Right lobe of liver (tissue), 6 donors: ENCODE measurements around the gene PLPPR2. TPM values are rescaled to one million over a fixed set of nuclear protein-coding genes. Genes with fewer than 3 reads are reported as not detected.

Experiments used
- ATAC-seq, 4 donors: fragments of 200-7000 bp; cut with Tn5 transposase; one replicate each; pipeline ENCODE4 v1.9.1; 2020; ENCODE audit warnings: mild to moderate bottlenecking in 4 of 4, moderate library complexity in 4 of 4
- DNase-seq, 3 donors: peaks; one replicate each; pipeline ENCODE4 v3.0.0-alpha.2; 2020
- H3K27ac ChIP-seq, 3 donors: fragments of 200-600 bp; one replicate each; pipeline ENCODE4 v1.8.0; 2022
- H3K27me3 ChIP-seq, 2 donors: fragments of 200-600 bp; one replicate each; pipeline ENCODE4 v1.8.0; 2022
- H3K36me3 ChIP-seq, 4 donors: fragments of 200-600 bp; sonication (generic) in 1 of 4; one replicate each; pipeline versions ENCODE4 v1.5.1 to v1.8.0; 2017 to 2022; ENCODE audit warnings: control low read depth in 1 of 4
- H3K4me1 ChIP-seq, 4 donors: fragments of 200-600 bp; sonication (generic) in 1 of 4; one replicate each; pipeline versions ENCODE4 v1.5.1 to v1.8.0; 2017 to 2022; ENCODE audit warnings: control low read depth in 1 of 4
- H3K4me3 ChIP-seq, 3 donors: fragments of 200-600 bp; one replicate each; pipeline ENCODE4 v1.8.0; 2022
- H3K9me3 ChIP-seq, 4 donors: fragments of 200-600 bp; sonication (generic) in 1 of 4; one replicate each; pipeline versions ENCODE4 v1.5.1 to v1.8.0; 2017 to 2022; ENCODE audit warnings: control low read depth in 1 of 4
- POLR2A ChIP-seq: fragments of 450-650 bp; IDR thresholded peaks from one replicate; pipeline ENCODE4 v1.6.1; 2017; ENCODE audit warnings: antibody characterized with exemption, mild to moderate bottlenecking
- WGBS: methylation state at CpG from one replicate; pipeline ENCODE4 v1.1.6; 2018; ENCODE audit warnings: low coverage, low lambda C conversion rate; ENCODE audit not compliant: insufficient coverage; ENCODE audit errors: missing lambda C conversion rate; 5-methylcytosine and 5-hydroxymethylcytosine counted together
- intact Hi-C, 2 donors: fragments of 100-400 bp; cut with DNase I; formaldehyde crosslinking; loops; one replicate each; pipeline versions ENCODE4 v1.11.2 to v1.14.1; 2022
- total RNA-seq, 6 experiments: library from RNA; depleted of rRNA in 2 of 6; stranded (reverse); fragments of >200 nt in 2 of 6; fragmentation: NEBNext Ultra II Directional in 3 of 6; extraction: Animal tissue kit (Norgen Biotek cat#: 25700) in 3 of 6; gene quantifications; one replicate each; pipeline versions ENCODE4 v1.1.0 to v1.2.4, GENCODE V29; 2016 to 2023
- TF ChIP-seq, protein P1 (sequence below), 4 donors: fragments of 200-600 bp in 3 of 4; fragments of 450-650 bp in 1 of 4; IDR thresholded peaks; one replicate each; pipeline versions ENCODE4 v1.5.1 to v1.8.0; 2016 to 2022; ENCODE audit warnings: antibody characterized with exemption in 4 of 4, mild to moderate bottlenecking in 2 of 4
- donor health status: DM: no; HTN: yes; CAD: no.
- donor health status: DM: no; HTN: no; CAD: no.
- donor health status: DM: no; HTN: no; CAD: no.
- donor health status: DM: no; HTN: yes; CAD: no.
- donor health status: DM: no; HTN: yes; CAD: no.

Gene PLPPR2
- total RNA-seq, 6 experiments from 2014 or later, result 6.7 to 17.5 (median 10.2) TPM

DNA sequence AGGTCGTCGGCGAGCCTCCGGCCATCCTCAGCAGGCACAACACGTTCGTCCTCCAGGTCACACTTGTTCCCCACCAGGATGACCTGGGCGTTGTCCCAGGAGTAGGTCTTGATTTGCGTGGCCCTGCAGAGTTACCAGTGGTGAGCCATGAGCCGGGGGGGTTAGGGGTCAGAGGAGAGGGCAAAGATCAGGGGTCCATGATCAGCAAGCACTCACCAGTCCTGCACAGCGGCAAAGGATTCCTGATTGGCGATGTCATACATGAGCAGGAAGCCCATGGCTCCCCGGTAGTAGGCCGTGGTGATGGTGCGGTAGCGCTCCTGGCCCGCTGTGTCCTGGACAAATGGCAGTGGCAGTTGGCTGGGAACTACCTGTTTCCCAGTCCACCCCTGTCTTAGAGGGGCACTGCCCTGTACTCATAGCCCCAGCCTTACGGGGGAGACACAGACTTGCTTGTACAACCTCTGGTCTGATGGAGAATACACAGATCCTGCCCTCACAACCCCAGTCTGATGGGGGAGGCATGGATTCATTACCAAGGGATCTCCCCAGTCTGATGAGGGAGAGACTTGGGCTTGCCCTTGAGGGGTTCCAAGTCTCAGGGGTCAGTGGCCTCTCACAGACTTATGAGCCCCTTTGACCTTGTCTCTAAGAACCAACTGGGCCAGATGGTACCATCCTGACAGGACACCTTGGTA, 19.6 kb upstream of the PLPPR2 start:
- Histone ChIP-seq H3K9me3 (no peaks in the 10 kb centered on the region), H3K4me3 (no peak overlapping the region), H3K27ac (no peak overlapping the region), H3K36me3 (peaks cover 0 to 8% (median 0%) of the 10 kb centered on the region in 4 donors), H3K27me3 (no peaks in the 10 kb centered on the region), H3K4me1 (peaks cover 0 to 10% (median 0%) of the 10 kb centered on the region in 4 donors)
- 100% methylated on average over 2 of the region's 17 CpGs for WGBS
- ATAC-seq (no peak), DNase-seq (no peak)
- TF ChIP-seq, protein P1, sequence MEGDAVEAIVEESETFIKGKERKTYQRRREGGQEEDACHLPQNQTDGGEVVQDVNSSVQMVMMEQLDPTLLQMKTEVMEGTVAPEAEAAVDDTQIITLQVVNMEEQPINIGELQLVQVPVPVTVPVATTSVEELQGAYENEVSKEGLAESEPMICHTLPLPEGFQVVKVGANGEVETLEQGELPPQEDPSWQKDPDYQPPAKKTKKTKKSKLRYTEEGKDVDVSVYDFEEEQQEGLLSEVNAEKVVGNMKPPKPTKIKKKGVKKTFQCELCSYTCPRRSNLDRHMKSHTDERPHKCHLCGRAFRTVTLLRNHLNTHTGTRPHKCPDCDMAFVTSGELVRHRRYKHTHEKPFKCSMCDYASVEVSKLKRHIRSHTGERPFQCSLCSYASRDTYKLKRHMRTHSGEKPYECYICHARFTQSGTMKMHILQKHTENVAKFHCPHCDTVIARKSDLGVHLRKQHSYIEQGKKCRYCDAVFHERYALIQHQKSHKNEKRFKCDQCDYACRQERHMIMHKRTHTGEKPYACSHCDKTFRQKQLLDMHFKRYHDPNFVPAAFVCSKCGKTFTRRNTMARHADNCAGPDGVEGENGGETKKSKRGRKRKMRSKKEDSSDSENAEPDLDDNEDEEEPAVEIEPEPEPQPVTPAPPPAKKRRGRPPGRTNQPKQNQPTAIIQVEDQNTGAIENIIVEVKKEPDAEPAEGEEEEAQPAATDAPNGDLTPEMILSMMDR (IDR thresholded peaks at IDR 0.05), result no peak
- TF ChIP-seq POLR2A, result no peak
- intact Hi-C loops, result no loop called here

DNA sequence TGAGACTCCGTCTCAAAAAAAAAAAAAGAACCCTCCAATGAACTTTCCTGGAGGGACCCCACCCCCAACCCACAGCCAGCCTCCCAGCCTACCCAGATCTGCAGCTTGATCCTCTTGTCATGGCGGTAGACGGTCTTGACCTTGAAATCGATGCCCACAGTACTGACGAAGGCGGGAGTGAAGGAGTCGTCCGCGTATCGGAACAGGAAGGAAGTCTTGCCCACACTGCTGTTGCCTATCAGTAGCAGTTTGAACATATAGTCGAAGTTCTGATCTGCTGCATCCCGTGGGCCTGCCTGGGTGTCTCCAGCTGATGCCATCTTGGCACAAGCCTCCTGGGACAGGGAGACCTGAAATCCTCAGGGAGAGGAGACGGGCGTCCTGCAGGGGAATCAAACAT, 18.2 kb upstream of the PLPPR2 start:
- H3K4me3 ChIP-seq, result no peak overlapping the region
- no peak for ATAC-seq
- no peaks in the 10 kb centered on the region for H3K27me3 ChIP-seq
- no peak overlapping the region for H3K27ac ChIP-seq
- H3K9me3 ChIP-seq, result no peaks in the 10 kb centered on the region
- no peak for TF ChIP-seq POLR2A
- TF ChIP-seq, protein P1 (IDR thresholded peaks at IDR 0.05), result no peak
- peaks cover 0 to 8% (median under 1%) of the 10 kb centered on the region in 4 donors for H3K36me3 ChIP-seq
- no peak for DNase-seq
- peaks cover 0 to 10% (median 0%) of the 10 kb centered on the region in 4 donors for H3K4me1 ChIP-seq
- intact Hi-C loops, result no loop called here
- 56% methylated on average over 3 of the region's 14 CpGs for WGBS

DNA sequence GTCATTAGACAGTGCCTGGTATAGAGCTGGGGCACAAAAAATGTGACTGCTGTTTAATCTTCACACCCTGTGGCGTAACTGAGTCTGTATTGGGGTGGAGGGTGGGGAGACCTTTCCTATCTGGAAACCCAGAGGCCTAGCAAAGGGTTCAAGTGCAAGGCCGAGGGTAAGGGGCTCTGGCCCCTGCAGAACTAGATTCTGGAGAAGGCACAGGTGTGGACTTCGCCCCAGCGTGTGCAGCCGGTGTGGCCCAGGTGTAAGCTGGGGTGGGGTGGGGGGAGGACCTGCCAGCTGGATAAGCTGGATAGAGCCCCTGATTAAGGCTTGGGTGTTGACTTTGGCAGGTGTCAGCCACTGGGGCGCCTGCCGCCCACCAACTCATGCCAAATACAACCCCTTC, 17.1 kb upstream of the PLPPR2 start:
- intact Hi-C loops, result no loop called here
- 89% methylated on average over 3 of the region's 7 CpGs for WGBS
- no peak for DNase-seq

DNA sequence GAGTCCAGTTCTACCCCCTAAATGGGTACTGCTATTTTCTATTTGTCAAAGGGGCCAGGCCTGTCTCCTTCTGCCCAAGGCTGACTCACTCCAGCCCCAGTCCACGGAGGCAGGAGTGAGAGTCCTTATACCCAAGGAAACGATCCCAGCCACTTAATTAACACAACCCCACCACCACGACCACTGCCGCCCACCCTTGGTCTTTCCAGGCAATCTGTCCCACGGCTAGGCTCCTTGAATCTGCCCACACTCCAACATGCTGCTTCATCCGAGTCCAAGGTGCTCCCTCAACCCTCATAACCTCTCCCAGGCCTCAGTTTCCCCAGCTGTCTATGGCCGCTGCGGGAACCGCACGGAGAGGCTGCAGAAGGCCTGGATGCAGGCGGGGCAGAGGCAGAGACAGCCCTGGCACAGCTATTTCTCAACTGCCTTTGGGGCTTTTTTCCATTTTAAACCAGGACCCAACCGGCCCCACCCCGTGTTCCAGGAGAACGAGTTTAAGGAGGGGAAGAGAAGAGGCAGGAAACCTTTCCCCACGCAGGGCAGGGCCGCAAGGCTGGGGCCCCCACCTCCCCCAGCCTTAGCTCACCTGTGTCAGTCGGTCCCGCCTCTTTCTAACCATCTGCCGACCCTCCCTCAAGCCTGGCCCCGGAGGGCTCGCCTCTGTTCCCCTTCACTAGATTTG, 16.5 kb upstream of the PLPPR2 start:
- Histone ChIP-seq H3K4me1 (peaks cover 0 to 14% (median 1%) of the 10 kb centered on the region in 4 donors), H3K9me3 (no peaks in the 10 kb centered on the region), H3K27ac (peak overlapping the region; percentile 8 to 57 (median 36)), H3K4me3 (peak overlapping the region; percentile 43 to 61 (median 46)), H3K36me3 (peaks cover 0 to 11% (median 5%) of the 10 kb centered on the region in 4 donors), H3K27me3 (no peaks in the 10 kb centered on the region)
- DNase-seq, result no peak
- intact Hi-C loops, result no loop called here
- no peak for TF ChIP-seq POLR2A
- TF ChIP-seq, protein P1 (IDR thresholded peaks at IDR 0.05), result no peak
- 52% methylated on average over 15 of the region's 21 CpGs for WGBS
- ATAC-seq, result peak in 3 of 4 donors; percentile 4 to 6 (median 6)

More for the DNA sequence above, 17.1 kb upstream of the PLPPR2 start:
- no peak for ATAC-seq
- Histone ChIP-seq H3K27ac (peak overlapping the region in 1 of 3 donors; percentile 8), H3K4me1 (peaks cover 0 to 10% (median 0%) of the 10 kb centered on the region in 4 donors), H3K36me3 (peaks cover 0 to 11% (median 5%) of the 10 kb centered on the region in 4 donors), H3K4me3 (no peak overlapping the region), H3K27me3 (no peaks in the 10 kb centered on the region), H3K9me3 (no peaks in the 10 kb centered on the region)
- TF ChIP-seq, protein P1 (IDR thresholded peaks at IDR 0.05), result no peak
- no peak for TF ChIP-seq POLR2A
